Astrocyte of the hippocampus (primary cell): ENCODE measurements around the gene ACP4.

Experiments
- DNase-seq: peaks from one replicate; pipeline ENCODE4 v3.0.0; 2011; ENCODE audit warnings: low read depth, low spot score

Gene ACP4

GRCh38 chr19:50843701-50844221 is 53.5 kb downstream of the ACP4 start:
- DNase-seq: no peak

- no peak for DNase-seq
These were observed 54.2 kb downstream of the ACP4 start for GRCh38 chr19:50844296-50844935.
